PC-9 (cell line): ENCODE data around the gene SHCBP1. TPM values are rescaled to one million over a fixed set of nuclear protein-coding genes. Genes with fewer than 3 reads are reported as not detected.

ENCODE experiments used
- BruUV-seq: library from RNA; stranded (reverse); fragments of 400-500 nt; replicated peaks from 2 replicates; lab custom pipeline; 2021; lab: Mats Ljungman, UMichigan
- CTCF ChIA-PET: fragments of 300-600 bp; sonication (Branson Sonifier 250); formaldehyde crosslinking; loops from one replicate; lab custom pipeline; 2022; ENCODE audit warnings: antibody characterized with exemption; lab: Charles Lee
- POLR2A ChIA-PET: fragments of 300-600 bp; sonication (Branson Sonifier 250); formaldehyde crosslinking; loops from one replicate; lab custom pipeline; 2022; ENCODE audit warnings: antibody characterized with exemption; ENCODE audit not compliant: unreplicated experiment; lab: Charles Lee
- DNase-seq, 2 experiments: peaks; one replicate each; pipeline versions ENCODE4 v3.0.0 to v3.0.0-alpha.2; 2015 to 2022; ENCODE audit warnings: mixed read lengths in 1 of 2
- H2AFZ ChIP-seq: fragments of 200-600 bp; sonication (generic); 2 replicates; pipeline ENCODE4 v1.8.1; 2017; ENCODE audit warnings: antibody characterized with exemption
- H3F3A ChIP-seq: fragments of 200-600 bp; sonication (generic); 2 replicates; pipeline ENCODE4 v1.8.1; 2017; ENCODE audit warnings: antibody characterized with exemption, mild to moderate bottlenecking, low read depth; ENCODE audit not compliant: insufficient read depth
- H3K27ac ChIP-seq: fragments of 200-600 bp; sonication (generic); 2 replicates; pipeline ENCODE4 v1.6.1; 2016; ENCODE audit warnings: mixed run types
- H3K27me3 ChIP-seq: fragments of 200-600 bp; sonication (generic); 2 replicates; pipeline ENCODE4 v1.6.1; 2016; ENCODE audit warnings: low read depth, mixed run types; ENCODE audit not compliant: insufficient read depth
- H3K36me3 ChIP-seq: fragments of 200-600 bp; sonication (generic); 2 replicates; pipeline ENCODE4 v1.6.1; 2016; ENCODE audit warnings: low read depth, mixed run types
- H3K4me1 ChIP-seq: fragments of 200-600 bp; sonication (generic); replicated peaks from 2 replicates; pipeline ENCODE4 v1.6.1; 2016; ENCODE audit warnings: mixed run types; ENCODE audit not compliant: insufficient read depth
- H3K4me2 ChIP-seq: fragments of 200-600 bp; sonication (generic); 2 replicates; pipeline ENCODE4 v1.6.1; 2017; ENCODE audit warnings: mixed run types
- H3K4me3 ChIP-seq: fragments of 200-600 bp; sonication (generic); 2 replicates; pipeline ENCODE4 v1.6.1; 2016; ENCODE audit warnings: mixed run types
- H3K79me2 ChIP-seq: fragments of 200-600 bp; sonication (generic); 2 replicates; pipeline ENCODE4 v1.6.1; 2017; ENCODE audit warnings: low read depth, mixed run types
- H3K9me2 ChIP-seq: fragments of 200-600 bp; sonication (generic); 2 replicates; pipeline ENCODE4 v1.8.1; 2017; ENCODE audit warnings: mild to moderate bottlenecking; ENCODE audit not compliant: insufficient read depth
- H3K9me3 ChIP-seq: fragments of 200-600 bp; sonication (generic); 2 replicates; pipeline ENCODE4 v1.8.1; 2016; ENCODE audit warnings: low read depth; ENCODE audit not compliant: insufficient read depth
- H4K20me1 ChIP-seq: fragments of 200-600 bp; sonication (generic); 2 replicates; pipeline ENCODE4 v1.8.1; 2017; ENCODE audit not compliant: insufficient read depth
- EZH2 ChIP-seq: fragments of 200-600 bp; sonication (generic); IDR thresholded peaks from 2 replicates; pipeline ENCODE4 v1.8.0; 2017; ENCODE audit warnings: antibody characterized with exemption, low read depth
- intact Hi-C: fragments of 100-400 bp; cut with micrococcal nuclease; formaldehyde crosslinking; loops from one replicate; pipeline ENCODE4 v1.10.0; 2022; ENCODE audit not compliant: unreplicated experiment
- total RNA-seq: library from RNA; stranded (reverse); gene quantifications from 2 replicates; pipeline ENCODE4 v1.2.3, GENCODE V29; 2021
- TF ChIP-seq, protein P1 (sequence below): fragments of 200-600 bp; sonication (generic); conservative IDR thresholded peaks from 2 replicates; pipeline ENCODE4 v1.6.1; 2017; ENCODE audit warnings: mixed run types, antibody characterized with exemption, mild to moderate bottlenecking, moderate library complexity

Gene SHCBP1
- total RNA-seq, 1 experiment from 2014 or later = 19.3 TPM

DNA sequence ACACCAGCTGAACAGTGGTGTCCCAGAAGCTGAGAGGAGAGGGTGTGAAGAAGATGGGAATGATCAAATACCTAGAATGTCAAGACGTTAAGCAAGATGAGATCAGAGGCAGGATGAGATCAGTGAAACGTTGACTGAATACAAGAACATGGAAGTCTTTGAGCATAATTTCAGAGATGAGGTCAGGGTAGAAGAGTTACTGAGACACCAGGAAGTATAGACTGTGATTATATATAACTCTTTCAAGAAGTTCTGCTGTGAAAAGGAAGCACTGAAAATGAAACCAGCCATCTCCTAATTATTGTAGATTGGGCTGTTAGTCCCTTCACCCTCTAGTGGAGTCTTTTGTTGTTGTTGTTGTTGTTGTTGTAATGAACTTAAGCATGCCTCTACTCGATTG, 9.1 kb downstream of the SHCBP1 start:
- H3K4me3 ChIP-seq = no peak overlapping the region
- no peaks in the 10 kb centered on the region for H3K9me2 ChIP-seq
- no peaks in the 10 kb centered on the region for H3K27me3 ChIP-seq
- H3K4me2 ChIP-seq = no peak overlapping the region
- ChIA-PET POLR2A (no interaction called here), CTCF (no interaction called here)
- DNase-seq = no peak
- H3F3A ChIP-seq = no peaks in the 10 kb centered on the region
- H3K79me2 ChIP-seq = no peaks in the 10 kb centered on the region
- no peak overlapping the region for H2AFZ ChIP-seq
- no peaks in the 10 kb centered on the region for H3K4me1 ChIP-seq
- TF ChIP-seq, protein P1, sequence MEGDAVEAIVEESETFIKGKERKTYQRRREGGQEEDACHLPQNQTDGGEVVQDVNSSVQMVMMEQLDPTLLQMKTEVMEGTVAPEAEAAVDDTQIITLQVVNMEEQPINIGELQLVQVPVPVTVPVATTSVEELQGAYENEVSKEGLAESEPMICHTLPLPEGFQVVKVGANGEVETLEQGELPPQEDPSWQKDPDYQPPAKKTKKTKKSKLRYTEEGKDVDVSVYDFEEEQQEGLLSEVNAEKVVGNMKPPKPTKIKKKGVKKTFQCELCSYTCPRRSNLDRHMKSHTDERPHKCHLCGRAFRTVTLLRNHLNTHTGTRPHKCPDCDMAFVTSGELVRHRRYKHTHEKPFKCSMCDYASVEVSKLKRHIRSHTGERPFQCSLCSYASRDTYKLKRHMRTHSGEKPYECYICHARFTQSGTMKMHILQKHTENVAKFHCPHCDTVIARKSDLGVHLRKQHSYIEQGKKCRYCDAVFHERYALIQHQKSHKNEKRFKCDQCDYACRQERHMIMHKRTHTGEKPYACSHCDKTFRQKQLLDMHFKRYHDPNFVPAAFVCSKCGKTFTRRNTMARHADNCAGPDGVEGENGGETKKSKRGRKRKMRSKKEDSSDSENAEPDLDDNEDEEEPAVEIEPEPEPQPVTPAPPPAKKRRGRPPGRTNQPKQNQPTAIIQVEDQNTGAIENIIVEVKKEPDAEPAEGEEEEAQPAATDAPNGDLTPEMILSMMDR = no peak
- no peak for TF ChIP-seq EZH2
- H4K20me1 ChIP-seq = no peaks in the 10 kb centered on the region
- intact Hi-C loops = loop anchor here (5.0 kb wide), 1 partner anchor 60 kb away; no protein-coding TSS in a partner anchor
- no peak overlapping the region for H3K27ac ChIP-seq
- BruUV-seq = no TSS peak
- 0 out of 2 replicates have a peak, but pooled peaks cover 13% of the 10 kb centered on the region for H3K36me3 ChIP-seq
- H3K9me3 ChIP-seq = no peaks in the 10 kb centered on the region

DNA sequence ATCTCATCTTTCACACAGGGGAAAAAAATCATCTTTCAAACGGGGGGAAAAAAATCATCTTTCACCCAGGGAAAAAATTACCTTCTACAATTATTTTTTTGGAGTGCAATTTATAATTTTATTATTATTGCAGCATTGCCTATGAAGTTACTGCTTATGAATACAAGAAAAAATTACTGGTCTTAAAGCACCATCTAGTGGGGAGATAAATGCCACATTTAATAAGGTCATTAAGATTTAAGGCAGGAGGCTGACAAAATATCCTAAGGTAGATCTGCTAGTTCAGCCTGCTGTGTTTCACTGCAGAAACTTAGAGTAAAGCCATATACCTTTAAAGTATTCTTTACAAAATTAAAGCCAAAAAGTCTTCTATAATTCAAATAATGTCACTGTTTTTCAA, 13.7 kb downstream of the SHCBP1 start:
- no peak overlapping the region for H3K27ac ChIP-seq
- no peak overlapping the region for H3K4me2 ChIP-seq
- H3K9me2 ChIP-seq = no peaks in the 10 kb centered on the region
- no peaks in the 10 kb centered on the region for H3K9me3 ChIP-seq
- POLR2A ChIA-PET = no interaction called here
- TF ChIP-seq, protein P1 = peak; percentile 68
- TF ChIP-seq EZH2 = no peak
- no peak overlapping the region for H2AFZ ChIP-seq
- CTCF ChIA-PET = no interaction called here
- no peaks in the 10 kb centered on the region for H4K20me1 ChIP-seq
- H3F3A ChIP-seq = no peaks in the 10 kb centered on the region
- no peak overlapping the region for H3K4me3 ChIP-seq
- no peaks in the 10 kb centered on the region for H3K79me2 ChIP-seq
- H3K27me3 ChIP-seq = no peaks in the 10 kb centered on the region
- no TSS peak for BruUV-seq
- peak in 1 of 2 experiments; percentile 44 for DNase-seq
- no peaks in the 10 kb centered on the region for H3K4me1 ChIP-seq
- 0 out of 2 replicates have a peak, but pooled peaks cover 15% of the 10 kb centered on the region for H3K36me3 ChIP-seq
- intact Hi-C loops = no loop called here

DNA sequence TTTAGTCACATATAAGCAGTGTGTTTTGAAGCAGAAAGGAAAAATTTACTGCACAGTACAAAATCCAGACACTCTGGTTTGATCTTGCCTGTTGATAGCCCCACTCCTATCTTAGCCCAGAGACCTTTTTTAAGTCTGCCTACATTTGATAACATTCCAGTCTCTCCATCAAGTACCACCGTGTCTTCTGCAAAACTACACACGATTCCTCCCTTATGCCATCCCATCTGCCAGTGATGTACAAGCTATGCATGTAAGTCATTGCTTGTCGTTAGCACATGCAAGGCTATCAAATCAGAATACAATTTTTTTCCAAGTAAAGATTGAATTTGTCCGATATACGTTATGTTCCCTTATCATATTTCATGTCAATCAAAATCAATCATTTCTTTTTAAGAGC, 14.9 kb downstream of the SHCBP1 start:
- BruUV-seq = no TSS peak
- Histone ChIP-seq H3K79me2 (no peaks in the 10 kb centered on the region), H3K4me3 (no peak overlapping the region), H3K4me1 (no peaks in the 10 kb centered on the region), H3K27ac (no peak overlapping the region), H3K27me3 (no peaks in the 10 kb centered on the region), H3K9me3 (no peaks in the 10 kb centered on the region), H3K4me2 (no peak overlapping the region), H2AFZ (no peak overlapping the region), H3K36me3 (0 out of 2 replicates have a peak, but pooled peaks cover 14% of the 10 kb centered on the region), H3K9me2 (no peaks in the 10 kb centered on the region), H4K20me1 (no peaks in the 10 kb centered on the region), H3F3A (no peaks in the 10 kb centered on the region)
- TF ChIP-seq, protein P1 = no peak
- no peak for TF ChIP-seq EZH2
- POLR2A ChIA-PET = no interaction called here
- no peak for DNase-seq
- CTCF ChIA-PET = no interaction called here
- intact Hi-C loops = no loop called here
